Hepatocyte (in vitro differentiated cells): ENCODE results near the gene NUB1.

Experiments
- EZH2 ChIP-seq: fragments of 200-600 bp; sonication (generic); IDR thresholded peaks from 2 replicates; pipeline ENCODE4 v1.6.1; 2016; ENCODE audit warnings: antibody characterized with exemption, mild to moderate bottlenecking, borderline replicate concordance
- EZH2phosphoT487 ChIP-seq: fragments of 200-600 bp; sonication (generic); IDR thresholded peaks from one replicate; pipeline ENCODE4 v1.6.1; 2018; ENCODE audit warnings: antibody characterized with exemption, mild to moderate bottlenecking, low read depth, moderate library complexity; ENCODE audit not compliant: unreplicated experiment, severe bottlenecking
- TF ChIP-seq, protein P1 (sequence below): fragments of 200-600 bp; sonication (generic); IDR thresholded peaks from 2 replicates; pipeline ENCODE4 v1.5.1; 2016; ENCODE audit warnings: antibody characterized with exemption, mild to moderate bottlenecking; ENCODE audit not compliant: poor library complexity

DNA sequence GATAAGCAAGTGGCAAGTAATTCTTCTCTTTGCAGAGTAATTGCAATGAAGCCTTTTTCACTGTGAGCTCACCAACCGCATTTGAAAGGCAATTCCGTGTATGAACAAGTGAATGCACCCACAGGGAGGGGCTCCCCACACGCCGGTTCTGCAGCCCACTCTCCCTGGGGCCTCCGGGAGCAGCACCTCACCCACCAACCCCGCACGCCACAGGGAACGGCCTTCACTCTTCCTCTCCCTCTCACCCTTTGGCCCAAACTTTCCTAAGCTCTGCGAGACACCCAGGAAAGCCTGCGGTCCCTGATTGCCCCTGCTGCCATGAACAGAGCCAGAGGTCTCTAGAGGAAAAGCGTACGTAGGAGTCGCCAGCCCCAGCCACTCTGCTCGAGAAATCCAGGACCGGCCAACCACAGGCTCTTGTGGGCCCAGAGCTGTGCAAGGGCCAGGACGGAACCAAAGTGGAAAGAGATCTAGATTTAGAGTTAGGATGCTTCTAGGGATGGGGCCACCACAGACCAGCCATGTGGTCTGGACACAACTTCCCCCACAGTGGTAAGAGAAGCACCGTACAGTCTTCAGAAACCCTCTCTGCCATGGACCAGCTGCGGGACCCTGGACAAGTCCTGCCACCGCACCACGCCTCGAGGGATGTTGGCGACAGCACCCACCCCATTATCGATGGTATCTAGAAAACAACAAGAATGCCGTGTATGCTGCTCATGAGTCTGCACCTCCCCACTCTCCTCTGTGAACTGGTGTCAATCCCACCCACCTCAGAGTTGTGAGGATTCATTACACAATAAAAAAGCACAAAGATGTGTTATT lies 64.7 kb downstream of the NUB1 start:
- TF ChIP-seq, protein P1, sequence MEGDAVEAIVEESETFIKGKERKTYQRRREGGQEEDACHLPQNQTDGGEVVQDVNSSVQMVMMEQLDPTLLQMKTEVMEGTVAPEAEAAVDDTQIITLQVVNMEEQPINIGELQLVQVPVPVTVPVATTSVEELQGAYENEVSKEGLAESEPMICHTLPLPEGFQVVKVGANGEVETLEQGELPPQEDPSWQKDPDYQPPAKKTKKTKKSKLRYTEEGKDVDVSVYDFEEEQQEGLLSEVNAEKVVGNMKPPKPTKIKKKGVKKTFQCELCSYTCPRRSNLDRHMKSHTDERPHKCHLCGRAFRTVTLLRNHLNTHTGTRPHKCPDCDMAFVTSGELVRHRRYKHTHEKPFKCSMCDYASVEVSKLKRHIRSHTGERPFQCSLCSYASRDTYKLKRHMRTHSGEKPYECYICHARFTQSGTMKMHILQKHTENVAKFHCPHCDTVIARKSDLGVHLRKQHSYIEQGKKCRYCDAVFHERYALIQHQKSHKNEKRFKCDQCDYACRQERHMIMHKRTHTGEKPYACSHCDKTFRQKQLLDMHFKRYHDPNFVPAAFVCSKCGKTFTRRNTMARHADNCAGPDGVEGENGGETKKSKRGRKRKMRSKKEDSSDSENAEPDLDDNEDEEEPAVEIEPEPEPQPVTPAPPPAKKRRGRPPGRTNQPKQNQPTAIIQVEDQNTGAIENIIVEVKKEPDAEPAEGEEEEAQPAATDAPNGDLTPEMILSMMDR, result no peak
- no peak for TF ChIP-seq EZH2
- TF ChIP-seq EZH2phosphoT487, result no peak
